ENCODE measurements around the gene DCDC2.

- TF ChIP-seq CTCF (conservative IDR thresholded peaks at IDR 0.05; ENCODE audit: low read depth, low read length): no peak
- TF ChIP-seq EZH2 (IDR thresholded peaks at IDR 0.05; ENCODE audit: borderline replicate concordance, low read depth, low read length, poor library complexity, severe bottlenecking): no peak
Measured at GRCh38 chr6:24313251-24314141, 44.4 kb downstream of the DCDC2 start.
